ENCODE measurements around the gene ADGRL2.

DNA sequence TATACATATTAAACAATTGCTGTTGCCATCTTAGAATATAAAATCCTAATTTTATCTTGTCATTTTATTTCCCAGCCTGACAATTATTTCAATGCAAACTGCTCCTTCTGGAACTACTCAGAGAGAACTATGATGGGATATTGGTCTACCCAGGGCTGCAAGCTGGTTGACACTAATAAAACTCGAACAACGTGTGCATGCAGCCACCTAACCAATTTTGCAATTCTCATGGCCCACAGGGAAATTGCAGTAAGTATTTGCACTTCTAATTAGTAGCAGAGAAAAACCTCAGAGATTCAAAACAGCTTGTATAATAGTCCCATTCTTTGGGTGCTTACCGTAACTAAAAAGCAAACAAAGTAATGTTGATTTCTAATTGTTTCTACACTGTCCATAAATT lies 167.2 kb downstream of the ADGRL2 start:
- no peak for TF ChIP-seq EZH2phosphoT487 (IDR thresholded peaks at IDR 0.05; ENCODE audit: borderline replicate concordance, low read length)
- TF ChIP-seq, protein P1, sequence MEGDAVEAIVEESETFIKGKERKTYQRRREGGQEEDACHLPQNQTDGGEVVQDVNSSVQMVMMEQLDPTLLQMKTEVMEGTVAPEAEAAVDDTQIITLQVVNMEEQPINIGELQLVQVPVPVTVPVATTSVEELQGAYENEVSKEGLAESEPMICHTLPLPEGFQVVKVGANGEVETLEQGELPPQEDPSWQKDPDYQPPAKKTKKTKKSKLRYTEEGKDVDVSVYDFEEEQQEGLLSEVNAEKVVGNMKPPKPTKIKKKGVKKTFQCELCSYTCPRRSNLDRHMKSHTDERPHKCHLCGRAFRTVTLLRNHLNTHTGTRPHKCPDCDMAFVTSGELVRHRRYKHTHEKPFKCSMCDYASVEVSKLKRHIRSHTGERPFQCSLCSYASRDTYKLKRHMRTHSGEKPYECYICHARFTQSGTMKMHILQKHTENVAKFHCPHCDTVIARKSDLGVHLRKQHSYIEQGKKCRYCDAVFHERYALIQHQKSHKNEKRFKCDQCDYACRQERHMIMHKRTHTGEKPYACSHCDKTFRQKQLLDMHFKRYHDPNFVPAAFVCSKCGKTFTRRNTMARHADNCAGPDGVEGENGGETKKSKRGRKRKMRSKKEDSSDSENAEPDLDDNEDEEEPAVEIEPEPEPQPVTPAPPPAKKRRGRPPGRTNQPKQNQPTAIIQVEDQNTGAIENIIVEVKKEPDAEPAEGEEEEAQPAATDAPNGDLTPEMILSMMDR (conservative IDR thresholded peaks at IDR 0.05; ENCODE audit: low read depth, low read length): no peak

Data from PC-3 (cell line).